ENCODE measurements around the gene PRICKLE1. TPM values are rescaled to one million over a fixed set of nuclear protein-coding genes. Genes with fewer than 3 reads are reported as not detected.

The PRICKLE1 gene
- total RNA-seq, 3 donors from 2014 or later (not counting 1 experiment from before 2014, with no cell fraction given), result 0.15 to 0.34 TPM; not detected in 1

GRCh38 chr12:42603246-42603990, 13.9 kb upstream of the PRICKLE1 start:
- intact Hi-C loops (cut with micrococcal nuclease), result no loop called here
- H3K27ac ChIP-seq (ENCODE audit: low read length), result no peak overlapping the region
- no peak for TF ChIP-seq CTCF (IDR thresholded peaks at IDR 0.05)
- H3K4me1 Mint-ChIP-seq, result no peaks in the 10 kb centered on the region
- no peaks in the 10 kb centered on the region for H3K27me3 ChIP-seq (ENCODE audit: control insufficient read depth, insufficient read depth, low read length)
- H3K36me3 ChIP-seq (ENCODE audit: control insufficient read depth, insufficient read depth, low read length), result no peaks in the 10 kb centered on the region
- H3K27ac Mint-ChIP-seq, result no peak overlapping the region
- no peak overlapping the region for H3K4me3 ChIP-seq (ENCODE audit: low read length)
- ATAC-seq, result peak in 1 of 3 donors; percentile 35
- WGBS (ENCODE audit: insufficient coverage), result 69% methylated on average over 5 of the region's 6 CpGs
- H3K4me1 ChIP-seq (ENCODE audit: control insufficient read depth, insufficient read depth, low read length), result no peaks in the 10 kb centered on the region
- H3K27me3 Mint-ChIP-seq (ENCODE audit: low read depth in 2 of 2), result peaks cover 0 to 2% of the 10 kb centered on the region in 2 donors
- H3K36me3 Mint-ChIP-seq, result no peaks in the 10 kb centered on the region
- no peaks in the 10 kb centered on the region for H3K9me3 ChIP-seq (ENCODE audit: control insufficient read depth, insufficient read depth, low read length)
- H3K4me3 Mint-ChIP-seq, result no peak overlapping the region
- peaks cover 0 to 4% of the 10 kb centered on the region in 2 donors for H3K9me3 Mint-ChIP-seq
- DNase-seq, result no peak

GRCh38 chr12:42593874-42594273, 4.3 kb upstream of the PRICKLE1 start:
- Histone ChIP-seq H3K9me3 (ENCODE audit: control insufficient read depth, insufficient read depth, low read length) (no peaks in the 10 kb centered on the region), H3K27ac (ENCODE audit: low read length) (no peak overlapping the region), H3K36me3 (ENCODE audit: control insufficient read depth, insufficient read depth, low read length) (no peaks in the 10 kb centered on the region), H3K4me3 (ENCODE audit: low read length) (no peak overlapping the region), H3K27me3 (ENCODE audit: control insufficient read depth, insufficient read depth, low read length) (peaks cover 12% of the 10 kb centered on the region), H3K4me1 (ENCODE audit: control insufficient read depth, insufficient read depth, low read length) (peaks cover 12% of the 10 kb centered on the region)
- H3K27ac Mint-ChIP-seq, result no peak overlapping the region
- WGBS (ENCODE audit: insufficient coverage), result 96% methylated on average over 2 of the region's 2 CpGs
- no peak for DNase-seq
- peaks cover 1 to 7% of the 10 kb centered on the region in 2 donors for H3K4me1 Mint-ChIP-seq
- peaks cover 5 to 9% of the 10 kb centered on the region in 2 donors for H3K9me3 Mint-ChIP-seq
- no peak for TF ChIP-seq CTCF (IDR thresholded peaks at IDR 0.05)
- no peak overlapping the region for H3K4me3 Mint-ChIP-seq
- intact Hi-C loops (cut with micrococcal nuclease), result no loop called here
- no peak for ATAC-seq
- H3K36me3 Mint-ChIP-seq, result no peaks in the 10 kb centered on the region
- peaks cover 12 to 23% of the 10 kb centered on the region in 2 donors for H3K27me3 Mint-ChIP-seq (ENCODE audit: low read depth in 2 of 2)

- peaks cover 6 to 10% of the 10 kb centered on the region in 2 donors for H3K4me1 Mint-ChIP-seq
- intact Hi-C loops (cut with micrococcal nuclease), result no loop called here
- H3K4me3 Mint-ChIP-seq, result peak overlapping the region; percentile 47
- H3K27ac Mint-ChIP-seq, result no peak overlapping the region
- no peak for DNase-seq
- Histone ChIP-seq H3K36me3 (ENCODE audit: control insufficient read depth, insufficient read depth, low read length) (no peaks in the 10 kb centered on the region), H3K4me3 (ENCODE audit: low read length) (peak overlapping the region; percentile 26), H3K27ac (ENCODE audit: low read length) (no peak overlapping the region), H3K27me3 (ENCODE audit: control insufficient read depth, insufficient read depth, low read length) (peaks cover 14% of the 10 kb centered on the region), H3K4me1 (ENCODE audit: control insufficient read depth, insufficient read depth, low read length) (peaks cover 13% of the 10 kb centered on the region), H3K9me3 (ENCODE audit: control insufficient read depth, insufficient read depth, low read length) (no peaks in the 10 kb centered on the region)
- H3K36me3 Mint-ChIP-seq, result no peaks in the 10 kb centered on the region
- H3K27me3 Mint-ChIP-seq (ENCODE audit: low read depth in 2 of 2), result peaks cover 27 to 50% of the 10 kb centered on the region in 2 donors
- no peak for ATAC-seq
- WGBS (ENCODE audit: insufficient coverage), result 1% methylated on average over 24 of the region's 25 CpGs
- no peak for TF ChIP-seq CTCF (IDR thresholded peaks at IDR 0.05)
- H3K9me3 Mint-ChIP-seq, result no peaks in the 10 kb centered on the region
These were observed 886 bp upstream of the PRICKLE1 start for GRCh38 chr12:42590330-42590934.

All from natural killer cell (primary cell).